UCSD-AML1 (cell line): ENCODE measurements around the gene SLC4A2.

Experiments used
- DNase-seq: peaks from one replicate; lab custom pipeline; 2025; ENCODE audit not compliant: unreplicated experiment; lab: John Stamatoyannopoulos, UW

SLC4A2 gene

GRCh38 chr7:151091431-151091830, 32.0 kb downstream of the SLC4A2 start:
- DNase-seq: peak; percentile 8

GRCh38 chr7:151091988-151092387, 32.6 kb downstream of the SLC4A2 start:
- no peak for DNase-seq

- DNase-seq: no peak
These were observed 34.4 kb downstream of the SLC4A2 start for GRCh38 chr7:151093748-151094147.

- no peak for DNase-seq
These were observed 35.3 kb downstream of the SLC4A2 start for GRCh38 chr7:151094675-151095074.

- DNase-seq: no peak
These were observed 35.9 kb downstream of the SLC4A2 start for GRCh38 chr7:151095123-151095797.

GRCh38 chr7:151095828-151096475, 36.6 kb downstream of the SLC4A2 start:
- no peak for DNase-seq

- no peak for DNase-seq
These were observed 40.3 kb downstream of the SLC4A2 start for GRCh38 chr7:151099486-151100211.

- DNase-seq: no peak
These were observed 41.5 kb downstream of the SLC4A2 start for GRCh38 chr7:151100921-151101320.

- no peak for DNase-seq
These were observed 42.4 kb downstream of the SLC4A2 start for GRCh38 chr7:151101621-151102396.

- DNase-seq: no peak
These were observed 43.6 kb downstream of the SLC4A2 start for GRCh38 chr7:151102991-151103390.

GRCh38 chr7:151103973-151104372, 44.6 kb downstream of the SLC4A2 start:
- DNase-seq: no peak

GRCh38 chr7:151104411-151105235, 45.2 kb downstream of the SLC4A2 start:
- DNase-seq: no peak

- no peak for DNase-seq
These were observed 48.5 kb downstream of the SLC4A2 start for GRCh38 chr7:151107882-151108281.

GRCh38 chr7:151109094-151110048, 50.0 kb downstream of the SLC4A2 start:
- DNase-seq: no peak

GRCh38 chr7:151110236-151110940, 51.0 kb downstream of the SLC4A2 start:
- DNase-seq: no peak

GRCh38 chr7:151110941-151111645, 51.7 kb downstream of the SLC4A2 start:
- peak; percentile 45 for DNase-seq

GRCh38 chr7:151113344-151114150, 54.2 kb downstream of the SLC4A2 start:
- no peak for DNase-seq
